GM13977 (cell line): ENCODE measurements around the gene PFDN6.
"Not testable (repeated sequence)": the region's sequence is repeated elsewhere in the genome, so short reads cannot be mapped to it uniquely, and the experiment has no call there.

ENCODE experiments used
- DNase-seq: peaks from one replicate; pipeline ENCODE4 v3.0.0; 2012; ENCODE audit warnings: low spot score
- CTCF ChIP-seq: IDR thresholded peaks from 2 replicates; pipeline ENCODE4 v1.5.1; 2012; ENCODE audit warnings: mild to moderate bottlenecking, control low read depth; ENCODE audit not compliant: insufficient read depth; ENCODE audit errors: extremely low read depth, missing control alignments
- in situ Hi-C: fragments of 300-500 bp; cut with MboI; formaldehyde crosslinking; loops from one replicate; pipeline ENCODE4 v1.12.0; 2022; ENCODE audit warnings: low sequenced_read_pairs, low pct_unique_long_range_greater_than_20kb, mixed read lengths, inconsistent platforms; ENCODE audit not compliant: unreplicated experiment

Gene PFDN6

GRCh38 chr6:33273924-33274902 lies 15.2 kb upstream of the PFDN6 start:
- no peak for TF ChIP-seq CTCF
- in situ Hi-C loops: no loop called here
- DNase-seq: no peak

- in situ Hi-C loops: not testable (repeated sequence)
Observed at GRCh38 chr6:33275795-33276580, 13.4 kb upstream of the PFDN6 start.

GRCh38 chr6:33276581-33276863 lies 12.9 kb upstream of the PFDN6 start:
- in situ Hi-C loops: no loop called here
- no peak for DNase-seq
- no peak for TF ChIP-seq CTCF

More at GRCh38 chr6:33275795-33276580, 13.4 kb upstream of the PFDN6 start:
- DNase-seq: not testable (repeated sequence)

- peak; percentile 88 for DNase-seq
- peak; percentile 52 for TF ChIP-seq CTCF
- in situ Hi-C loops: no loop called here
Observed at GRCh38 chr6:33276864-33277662, 12.3 kb upstream of the PFDN6 start, which contains the start of gene B3GALT4. TSS of gene B3GALT4 (plus strand) at chr6:33277123. CDS start at chr6:33277420, 297 bp downstream.

- in situ Hi-C loops: no loop called here
- no peak for TF ChIP-seq CTCF
- peak; percentile 55 for DNase-seq
Observed at GRCh38 chr6:33277663-33278391, 11.6 kb upstream of the PFDN6 start.

GRCh38 chr6:33278392-33278741 lies 11.0 kb upstream of the PFDN6 start:
- no peak for TF ChIP-seq CTCF
- DNase-seq: no peak
- in situ Hi-C loops: no loop called here
